Neural progenitor cell (in vitro differentiated cells): Measurements from ENCODE around the gene TMC8. TPM values are rescaled to one million over a fixed set of nuclear protein-coding genes. Genes with fewer than 3 reads are reported as not detected.
A peak's percentile ranks its signal among the peaks of the same experiment; 100 is the strongest.

Experiments used
- DNase-seq: peaks from one replicate; pipeline ENCODE4 v3.0.0-alpha.2; 2016; ENCODE audit warnings: low spot score
- H2AFZ ChIP-seq: fragments of 200-600 bp; sonication (generic); replicated peaks from 2 replicates; pipeline ENCODE4 v1.6.1; 2016; ENCODE audit warnings: antibody characterized with exemption
- H3F3A ChIP-seq: fragments of 200-600 bp; sonication (generic); 2 replicates; pipeline ENCODE4 v1.6.1; 2016; ENCODE audit warnings: antibody characterized with exemption, low read depth
- H3K27ac ChIP-seq: fragments of 200-600 bp; sonication (generic); 2 replicates; pipeline ENCODE4 v1.5.1; 2016; ENCODE audit warnings: mild to moderate bottlenecking
- H3K27me3 ChIP-seq: fragments of 200-600 bp; sonication (generic); 2 replicates; pipeline ENCODE4 v1.6.1; 2016; ENCODE audit warnings: mild to moderate bottlenecking, moderate library complexity
- H3K36me3 ChIP-seq: fragments of 200-600 bp; sonication (generic); 2 replicates; pipeline ENCODE4 v1.5.1; 2016
- H3K4me1 ChIP-seq: fragments of 200-600 bp; sonication (generic); 2 replicates; pipeline ENCODE4 v1.6.1; 2016; ENCODE audit warnings: mixed run types
- H3K4me2 ChIP-seq: fragments of 200-600 bp; sonication (generic); 2 replicates; pipeline ENCODE4 v1.6.1; 2016
- H3K4me3 ChIP-seq: fragments of 200-600 bp; sonication (generic); 2 replicates; pipeline ENCODE4 v1.5.1; 2016
- H3K79me2 ChIP-seq: fragments of 200-600 bp; sonication (generic); 2 replicates; pipeline ENCODE4 v1.6.1; 2016; ENCODE audit warnings: low read depth
- H3K9ac ChIP-seq: fragments of 200-600 bp; sonication (generic); 2 replicates; pipeline ENCODE4 v1.6.1; 2016
- H3K9me3 ChIP-seq: fragments of 200-600 bp; sonication (generic); 2 replicates; pipeline ENCODE4 v1.5.1; 2016; ENCODE audit warnings: low read depth
- H4K20me1 ChIP-seq: fragments of 200-600 bp; sonication (generic); 2 replicates; pipeline ENCODE4 v1.6.1; 2016; ENCODE audit warnings: low read depth
- H3K27ac Mint-ChIP-seq: 3 replicates; pipeline ENCODE4 v1.8.0; 2021; ENCODE audit warnings: mixed read lengths
- H3K27me3 Mint-ChIP-seq: 2 replicates; pipeline ENCODE4 v1.8.0; 2022; ENCODE audit warnings: low read depth, mild to moderate bottlenecking, inconsistent platforms, moderate library complexity, mixed read lengths; ENCODE audit not compliant: insufficient read depth
- H3K36me3 Mint-ChIP-seq: 3 replicates; pipeline ENCODE4 v1.8.0; 2021; ENCODE audit warnings: mixed read lengths
- H3K4me1 Mint-ChIP-seq: 3 replicates; pipeline ENCODE4 v1.8.0; 2021; ENCODE audit warnings: mixed read lengths
- H3K4me3 Mint-ChIP-seq: 3 replicates; pipeline ENCODE4 v1.8.0; 2021; ENCODE audit warnings: mild to moderate bottlenecking, moderate library complexity, mixed read lengths
- H3K9me3 Mint-ChIP-seq: 3 replicates; pipeline ENCODE4 v1.8.0; 2020; ENCODE audit warnings: mixed read lengths
- EZH2 ChIP-seq: fragments of 200-600 bp; sonication (generic); IDR thresholded peaks from 2 replicates; pipeline ENCODE4 v1.6.1; 2017; ENCODE audit warnings: antibody characterized with exemption, mild to moderate bottlenecking, moderate library complexity
- EZH2phosphoT487 ChIP-seq: fragments of 200-600 bp; sonication (generic); IDR thresholded peaks from 2 replicates; pipeline ENCODE4 v1.6.1; 2017; ENCODE audit warnings: antibody characterized with exemption
- total RNA-seq: library from RNA; depleted of rRNA; stranded (reverse); fragments of >200 nt; gene quantifications from 2 replicates; pipeline ENCODE4 v1.2.3, GENCODE V29; 2015; ENCODE audit warnings: low replicate concordance
- TF ChIP-seq, protein P1 (sequence below): fragments of 200-600 bp; sonication (generic); IDR thresholded peaks from 2 replicates; pipeline ENCODE4 v1.5.1; 2017; ENCODE audit warnings: antibody characterized with exemption, mild to moderate bottlenecking

The TMC8 gene
- total RNA-seq, 1 donor from 2014 or later, result not detected

DNA sequence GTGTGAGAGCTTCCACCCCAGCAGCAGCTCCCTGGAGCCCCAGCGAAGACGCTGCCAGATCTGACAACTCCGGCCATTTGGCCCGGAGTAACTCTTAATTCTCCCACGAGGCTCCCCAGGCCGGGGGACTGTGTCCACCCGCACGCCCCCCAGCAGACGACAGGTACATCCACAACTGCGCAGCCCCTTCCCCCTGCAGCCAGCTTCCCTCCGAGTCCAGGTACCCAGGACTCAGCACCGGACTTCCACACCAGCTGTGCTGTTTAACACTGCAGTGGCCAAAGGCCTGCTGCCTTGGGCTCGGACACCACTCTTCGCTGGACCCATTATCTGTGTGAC, 45.0 kb downstream of the TMC8 start:
- no peak for DNase-seq
- H3K27ac Mint-ChIP-seq, result no peak overlapping the region
- Histone ChIP-seq H3K27ac (no peak overlapping the region), H3K9me3 (no peaks in the 10 kb centered on the region), H3K27me3 (no peaks in the 10 kb centered on the region), H3K4me1 (no peaks in the 10 kb centered on the region), H3F3A (peaks cover 49% of the 10 kb centered on the region), H2AFZ (no peak overlapping the region), H3K9ac (no peak overlapping the region), H3K36me3 (peaks cover 3% of the 10 kb centered on the region), H3K4me2 (no peak overlapping the region), H3K4me3 (no peak overlapping the region), H4K20me1 (peaks cover 22% of the 10 kb centered on the region), H3K79me2 (no peaks in the 10 kb centered on the region)
- H3K27me3 Mint-ChIP-seq, result peaks cover 10% of the 10 kb centered on the region
- H3K9me3 Mint-ChIP-seq, result no peaks in the 10 kb centered on the region
- peaks cover 28% of the 10 kb centered on the region for H3K36me3 Mint-ChIP-seq
- H3K4me1 Mint-ChIP-seq, result peaks cover 16% of the 10 kb centered on the region
- TF ChIP-seq EZH2 (no peak), EZH2phosphoT487 (no peak)
- TF ChIP-seq, protein P1, sequence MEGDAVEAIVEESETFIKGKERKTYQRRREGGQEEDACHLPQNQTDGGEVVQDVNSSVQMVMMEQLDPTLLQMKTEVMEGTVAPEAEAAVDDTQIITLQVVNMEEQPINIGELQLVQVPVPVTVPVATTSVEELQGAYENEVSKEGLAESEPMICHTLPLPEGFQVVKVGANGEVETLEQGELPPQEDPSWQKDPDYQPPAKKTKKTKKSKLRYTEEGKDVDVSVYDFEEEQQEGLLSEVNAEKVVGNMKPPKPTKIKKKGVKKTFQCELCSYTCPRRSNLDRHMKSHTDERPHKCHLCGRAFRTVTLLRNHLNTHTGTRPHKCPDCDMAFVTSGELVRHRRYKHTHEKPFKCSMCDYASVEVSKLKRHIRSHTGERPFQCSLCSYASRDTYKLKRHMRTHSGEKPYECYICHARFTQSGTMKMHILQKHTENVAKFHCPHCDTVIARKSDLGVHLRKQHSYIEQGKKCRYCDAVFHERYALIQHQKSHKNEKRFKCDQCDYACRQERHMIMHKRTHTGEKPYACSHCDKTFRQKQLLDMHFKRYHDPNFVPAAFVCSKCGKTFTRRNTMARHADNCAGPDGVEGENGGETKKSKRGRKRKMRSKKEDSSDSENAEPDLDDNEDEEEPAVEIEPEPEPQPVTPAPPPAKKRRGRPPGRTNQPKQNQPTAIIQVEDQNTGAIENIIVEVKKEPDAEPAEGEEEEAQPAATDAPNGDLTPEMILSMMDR, result no peak
- H3K4me3 Mint-ChIP-seq, result no peak overlapping the region

DNA sequence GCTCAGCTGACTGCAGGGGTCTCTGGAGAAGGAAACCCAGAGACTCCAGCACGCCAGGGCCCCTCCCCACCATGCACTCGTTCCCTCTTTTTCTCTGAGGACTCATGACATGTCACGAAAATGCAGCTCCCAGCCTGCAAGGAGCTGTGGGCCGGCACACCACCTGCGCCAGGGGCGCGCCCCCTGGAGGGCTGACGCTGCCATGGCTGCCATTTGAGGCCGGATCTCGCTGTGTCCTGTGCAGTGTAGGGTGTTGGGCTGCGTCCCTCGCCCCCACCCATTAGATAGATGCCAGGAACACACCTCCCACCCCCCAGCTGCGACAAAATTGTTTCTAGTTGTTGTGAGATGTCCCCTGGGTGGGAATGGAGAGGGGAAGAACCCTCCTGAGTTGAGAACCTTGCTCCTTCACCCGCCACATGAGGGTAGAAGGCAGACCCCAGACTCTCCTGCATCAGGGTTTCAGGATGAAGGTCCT, 46.0 kb downstream of the TMC8 start:
- Mint-ChIP-seq H3K27ac (no peak overlapping the region), H3K27me3 (peaks cover 10% of the 10 kb centered on the region), H3K9me3 (no peaks in the 10 kb centered on the region), H3K4me3 (no peak overlapping the region), H3K36me3 (peaks cover 32% of the 10 kb centered on the region), H3K4me1 (peaks cover 16% of the 10 kb centered on the region)
- TF ChIP-seq, protein P1, result peak; percentile 96
- no peak for TF ChIP-seq EZH2phosphoT487
- Histone ChIP-seq H3K27me3 (no peaks in the 10 kb centered on the region), H3F3A (peaks cover 47% of the 10 kb centered on the region), H3K27ac (peak overlapping the region; percentile 31), H2AFZ (no peak overlapping the region), H3K36me3 (peaks cover 3% of the 10 kb centered on the region), H3K4me3 (no peak overlapping the region), H3K4me1 (no peaks in the 10 kb centered on the region), H3K9ac (no peak overlapping the region), H4K20me1 (peaks cover 22% of the 10 kb centered on the region), H3K79me2 (peaks cover 7% of the 10 kb centered on the region), H3K9me3 (no peaks in the 10 kb centered on the region), H3K4me2 (no peak overlapping the region)
- peak; percentile 79 for DNase-seq

DNA sequence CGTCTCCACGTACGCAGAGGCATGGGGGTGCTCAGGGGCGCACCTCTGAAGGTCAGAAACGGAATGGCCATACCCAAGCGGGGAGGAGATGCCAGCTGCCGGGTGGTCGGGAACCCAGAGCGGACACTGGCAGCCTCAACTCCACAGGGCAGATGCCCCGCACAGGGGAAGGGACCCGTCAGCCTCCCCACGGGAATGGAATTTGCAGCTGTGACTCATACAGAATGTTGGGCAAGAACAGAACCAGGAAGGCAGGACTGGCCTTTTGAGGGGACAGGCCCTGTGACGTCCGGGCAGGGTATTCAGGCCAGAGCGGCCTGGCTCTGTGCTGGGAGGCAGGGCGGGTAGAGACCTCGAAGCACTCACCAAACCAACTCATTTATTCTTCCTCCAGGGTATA, 48.8 kb downstream of the TMC8 start:
- Mint-ChIP-seq H3K36me3 (peaks cover 34% of the 10 kb centered on the region), H3K27ac (no peak overlapping the region)
- H3K4me2 ChIP-seq, result no peak overlapping the region

More for the DNA sequence above, 48.8 kb downstream of the TMC8 start:
- peaks cover 9% of the 10 kb centered on the region for H3K27me3 Mint-ChIP-seq
- Histone ChIP-seq H3K36me3 (peaks cover 3% of the 10 kb centered on the region), H3F3A (peaks cover 24% of the 10 kb centered on the region), H3K4me3 (no peak overlapping the region), H3K27ac (no peak overlapping the region), H3K27me3 (no peaks in the 10 kb centered on the region), H4K20me1 (peaks cover 31% of the 10 kb centered on the region), H3K9me3 (no peaks in the 10 kb centered on the region), H3K4me1 (no peaks in the 10 kb centered on the region), H3K79me2 (peaks cover 35% of the 10 kb centered on the region), H2AFZ (no peak overlapping the region), H3K9ac (no peak overlapping the region)
- H3K4me1 Mint-ChIP-seq, result peaks cover 10% of the 10 kb centered on the region
- no peak for DNase-seq
- H3K9me3 Mint-ChIP-seq, result no peaks in the 10 kb centered on the region
- no peak overlapping the region for H3K4me3 Mint-ChIP-seq
- no peak for TF ChIP-seq EZH2phosphoT487
- TF ChIP-seq, protein P1, result no peak
- TF ChIP-seq EZH2, result no peak
